Lower lobe of right lung (tissue), 2 donors: ENCODE measurements around the gene IWS1. TPM values are rescaled to one million over a fixed set of nuclear protein-coding genes. Genes with fewer than 3 reads are reported as not detected.

ENCODE experiments used
- ATAC-seq, 2 donors: fragments of 200-7000 bp; cut with Tn5 transposase; one replicate each; pipeline ENCODE4 v1.9.1; 2020 to 2022; ENCODE audit warnings: mild to moderate bottlenecking in 2 of 2, moderate library complexity in 2 of 2
- DNase-seq: peaks from one replicate; pipeline ENCODE4 v3.0.0-alpha.2; 2020
- H3K27ac ChIP-seq: fragments of 200-600 bp; one replicate; pipeline ENCODE4 v1.8.0; 2022
- H3K27me3 ChIP-seq: fragments of 200-600 bp; one replicate; pipeline ENCODE4 v1.8.0; 2022; ENCODE audit warnings: low read depth
- H3K36me3 ChIP-seq: fragments of 200-600 bp; one replicate; pipeline ENCODE4 v1.8.0; 2022; ENCODE audit warnings: mild to moderate bottlenecking
- H3K4me1 ChIP-seq: fragments of 200-600 bp; one replicate; pipeline ENCODE4 v1.8.0; 2022
- H3K4me3 ChIP-seq: fragments of 200-600 bp; one replicate; pipeline ENCODE4 v1.8.0; 2022; ENCODE audit warnings: mild to moderate bottlenecking
- H3K9me3 ChIP-seq: fragments of 200-600 bp; one replicate; pipeline ENCODE4 v1.8.0; 2022
- intact Hi-C: fragments of 100-400 bp; cut with DNase I; formaldehyde crosslinking; loops from one replicate; pipeline ENCODE4 v1.11.0; 2022
- total RNA-seq: library from RNA; stranded (reverse); fragmentation: NEBNext Ultra II Directional; extraction: Animal tissue kit (Norgen Biotek cat#: 25700); gene quantifications from one replicate; pipeline ENCODE4 v1.2.1, GENCODE V29; 2021
- TF ChIP-seq, protein P1 (sequence below): fragments of 200-600 bp; IDR thresholded peaks from one replicate; pipeline ENCODE4 v1.8.0; 2022; ENCODE audit warnings: antibody characterized with exemption, mild to moderate bottlenecking
- donor health status: DM: no; HTN: yes; CAD: no; lungs with severe emphysema.

IWS1 gene
- total RNA-seq, 1 donor from 2014 or later: 36.7 TPM

DNA sequence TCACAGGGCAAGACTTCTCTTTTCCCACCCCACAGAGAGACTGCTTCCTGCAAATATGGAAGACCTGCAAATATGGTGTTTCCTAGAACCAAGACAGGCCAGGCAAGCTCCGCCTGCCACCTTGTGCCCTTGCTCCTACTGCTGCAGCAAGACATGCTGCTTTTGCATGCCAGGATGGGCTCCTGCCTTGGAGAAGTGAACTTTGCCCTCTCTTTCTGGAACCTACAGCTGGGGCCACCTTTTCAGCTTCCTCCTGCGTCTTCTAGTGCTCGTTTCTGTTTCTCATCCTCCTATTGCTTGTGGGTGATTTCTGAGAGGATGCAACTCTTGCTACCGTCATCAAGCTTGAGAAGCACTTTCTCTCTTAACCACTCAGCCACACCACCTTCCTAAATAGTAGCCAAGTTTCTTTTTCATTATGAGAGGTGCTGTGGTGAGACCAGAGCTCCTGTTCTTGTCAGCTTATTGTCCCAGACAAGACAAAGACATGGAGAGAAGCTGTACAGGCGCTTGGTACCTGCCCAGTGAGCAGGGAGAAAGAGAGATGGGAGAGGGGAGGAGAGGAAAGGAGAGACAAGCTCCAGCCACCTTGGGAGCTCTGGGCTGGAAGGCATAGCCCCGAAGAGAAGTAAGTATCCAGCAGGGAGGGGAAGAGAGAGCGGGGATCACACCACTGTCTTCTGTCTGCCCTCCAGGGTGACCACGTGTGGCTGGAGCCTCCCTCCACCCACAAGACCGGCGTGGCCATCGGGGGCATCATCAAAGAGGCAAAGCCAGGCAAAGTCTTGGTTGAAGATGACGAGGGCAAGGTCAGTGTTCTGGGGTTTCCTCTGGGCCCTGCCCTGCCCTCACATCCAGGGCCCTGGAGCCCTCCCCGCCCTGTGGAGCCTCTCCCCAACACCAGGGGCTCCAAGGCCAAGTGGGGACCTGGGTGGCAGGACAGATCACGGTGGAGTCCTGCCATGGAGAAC is 37.5 kb upstream of the IWS1 start:
- intact Hi-C loops: no loop called here
- DNase-seq (no peak), ATAC-seq (peak; percentile 33)
- Histone ChIP-seq H3K9me3 (no peaks in the 10 kb centered on the region), H3K36me3 (no peaks in the 10 kb centered on the region), H3K4me1 (no peaks in the 10 kb centered on the region), H3K27me3 (no peaks in the 10 kb centered on the region), H3K4me3 (no peak overlapping the region), H3K27ac (no peak overlapping the region)
- TF ChIP-seq, protein P1, sequence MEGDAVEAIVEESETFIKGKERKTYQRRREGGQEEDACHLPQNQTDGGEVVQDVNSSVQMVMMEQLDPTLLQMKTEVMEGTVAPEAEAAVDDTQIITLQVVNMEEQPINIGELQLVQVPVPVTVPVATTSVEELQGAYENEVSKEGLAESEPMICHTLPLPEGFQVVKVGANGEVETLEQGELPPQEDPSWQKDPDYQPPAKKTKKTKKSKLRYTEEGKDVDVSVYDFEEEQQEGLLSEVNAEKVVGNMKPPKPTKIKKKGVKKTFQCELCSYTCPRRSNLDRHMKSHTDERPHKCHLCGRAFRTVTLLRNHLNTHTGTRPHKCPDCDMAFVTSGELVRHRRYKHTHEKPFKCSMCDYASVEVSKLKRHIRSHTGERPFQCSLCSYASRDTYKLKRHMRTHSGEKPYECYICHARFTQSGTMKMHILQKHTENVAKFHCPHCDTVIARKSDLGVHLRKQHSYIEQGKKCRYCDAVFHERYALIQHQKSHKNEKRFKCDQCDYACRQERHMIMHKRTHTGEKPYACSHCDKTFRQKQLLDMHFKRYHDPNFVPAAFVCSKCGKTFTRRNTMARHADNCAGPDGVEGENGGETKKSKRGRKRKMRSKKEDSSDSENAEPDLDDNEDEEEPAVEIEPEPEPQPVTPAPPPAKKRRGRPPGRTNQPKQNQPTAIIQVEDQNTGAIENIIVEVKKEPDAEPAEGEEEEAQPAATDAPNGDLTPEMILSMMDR: no peak

DNA sequence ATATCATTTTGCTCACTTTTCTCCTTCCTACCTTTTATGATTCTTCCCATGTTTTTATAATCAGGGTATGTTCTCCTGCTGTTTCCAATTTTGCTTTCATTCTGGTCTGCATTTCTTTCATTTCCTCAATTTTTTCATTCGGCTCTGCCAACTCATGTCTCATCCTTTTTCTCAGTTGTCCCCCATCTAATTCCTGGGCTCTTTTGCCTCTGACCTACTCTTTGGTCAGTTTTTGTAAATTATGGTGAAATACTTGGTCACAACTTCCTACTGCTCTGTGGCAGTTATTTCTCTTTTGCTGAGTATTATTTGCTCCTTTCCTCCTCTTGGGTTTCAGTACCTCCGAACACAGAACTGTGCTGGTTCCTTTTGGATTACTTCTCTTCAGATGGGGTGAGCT is 36.6 kb upstream of the IWS1 start:
- TF ChIP-seq, protein P1: no peak
- Histone ChIP-seq H3K4me3 (no peak overlapping the region), H3K4me1 (no peaks in the 10 kb centered on the region), H3K9me3 (no peaks in the 10 kb centered on the region), H3K27me3 (no peaks in the 10 kb centered on the region), H3K36me3 (no peaks in the 10 kb centered on the region), H3K27ac (no peak overlapping the region)
- ATAC-seq: peak; percentile 24 to 44
- DNase-seq: no peak
- intact Hi-C loops: no loop called here

DNA sequence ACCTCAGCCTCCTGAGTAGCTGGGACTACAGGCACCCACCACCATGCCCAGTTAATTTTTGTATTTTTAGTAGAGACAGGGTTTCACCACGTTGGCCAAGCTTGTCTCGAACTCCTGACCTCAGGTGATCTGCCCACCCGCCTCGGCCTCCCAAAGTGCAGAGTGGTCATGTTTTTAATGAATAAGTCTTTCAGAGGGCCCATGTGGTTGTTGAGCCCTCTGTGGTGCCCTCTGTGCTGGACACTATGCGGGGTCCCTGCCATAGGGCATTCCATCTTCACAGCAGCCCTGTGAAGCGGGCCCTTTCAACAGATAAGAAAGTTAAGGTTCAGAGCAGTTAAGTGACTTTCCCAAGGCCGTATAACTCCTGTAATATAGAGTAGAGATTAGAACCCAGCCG is 35.1 kb upstream of the IWS1 start:
- no peaks in the 10 kb centered on the region for H3K4me1 ChIP-seq

DNA sequence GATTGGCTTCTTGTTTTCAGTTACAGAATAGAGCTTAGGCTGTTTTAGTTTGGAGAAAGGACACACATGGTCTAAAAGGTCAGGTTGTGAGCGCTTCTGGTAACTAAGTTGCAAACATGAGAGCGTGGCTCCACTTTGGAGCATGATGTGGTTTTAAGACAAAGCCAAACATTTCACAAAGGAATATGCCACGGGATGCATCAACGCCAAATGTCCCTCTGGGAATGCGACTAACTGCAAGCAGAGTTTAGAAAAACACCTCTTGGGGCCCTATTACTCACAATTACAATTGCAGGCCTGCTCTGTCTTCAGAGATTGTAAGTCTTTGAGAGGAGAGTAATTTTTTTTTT is 34.6 kb upstream of the IWS1 start:
- TF ChIP-seq, protein P1: no peak
- Histone ChIP-seq H3K27ac (no peak overlapping the region), H3K4me3 (no peak overlapping the region), H3K27me3 (no peaks in the 10 kb centered on the region), H3K4me1 (no peaks in the 10 kb centered on the region), H3K9me3 (no peaks in the 10 kb centered on the region), H3K36me3 (no peaks in the 10 kb centered on the region)
- ATAC-seq (no peak), DNase-seq (no peak)
- intact Hi-C loops: no loop called here

More for the DNA sequence above, 35.1 kb upstream of the IWS1 start:
- no peak overlapping the region for H3K27ac ChIP-seq
- ATAC-seq (no peak), DNase-seq (no peak)
- H3K27me3 ChIP-seq: no peaks in the 10 kb centered on the region
- no peak overlapping the region for H3K4me3 ChIP-seq
- no peaks in the 10 kb centered on the region for H3K9me3 ChIP-seq
- no peaks in the 10 kb centered on the region for H3K36me3 ChIP-seq
- intact Hi-C loops: no loop called here
- TF ChIP-seq, protein P1: no peak

DNA sequence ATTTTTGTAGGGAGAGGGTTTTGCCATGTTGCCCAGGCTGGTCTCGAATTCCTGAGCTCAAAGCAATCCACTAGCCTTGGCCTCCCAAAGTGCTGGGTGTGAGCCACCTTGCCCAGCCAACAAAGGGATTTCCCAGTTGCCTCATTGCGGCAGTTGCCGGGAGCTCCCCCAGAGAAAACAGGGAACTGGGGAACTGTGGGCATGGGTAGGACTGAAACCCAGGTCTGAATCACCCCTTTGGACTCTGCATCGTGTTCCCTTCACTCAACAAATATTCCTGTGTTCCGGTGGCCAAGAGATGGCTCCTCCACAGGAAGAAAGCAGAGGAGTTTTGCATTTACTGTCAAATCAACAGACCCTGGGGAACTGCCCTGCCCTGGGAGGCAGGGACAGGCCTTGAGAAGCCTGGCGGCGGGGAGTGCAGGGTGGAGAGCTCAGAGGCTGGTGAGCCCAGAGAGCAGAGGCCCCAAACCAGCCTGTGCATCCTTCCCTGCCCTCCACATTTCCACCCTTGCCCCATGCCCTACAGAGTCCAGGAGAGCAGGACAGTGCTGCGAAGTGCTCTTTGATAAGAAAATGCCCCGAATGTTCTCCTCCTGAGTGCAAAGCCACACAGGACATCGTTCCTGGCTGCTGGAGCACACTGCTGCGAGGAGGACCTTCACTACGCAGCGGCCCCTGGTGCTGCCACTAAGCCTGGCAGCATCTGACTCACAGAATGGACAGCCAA is 34.1 kb upstream of the IWS1 start:
- no peak overlapping the region for H3K4me3 ChIP-seq
- ATAC-seq: peak in 1 of 2 donors; percentile 14
- H3K27ac ChIP-seq: no peak overlapping the region
- DNase-seq: no peak
- intact Hi-C loops: no loop called here
- TF ChIP-seq, protein P1: no peak
- no peaks in the 10 kb centered on the region for H3K36me3 ChIP-seq
- H3K27me3 ChIP-seq: no peaks in the 10 kb centered on the region
- no peaks in the 10 kb centered on the region for H3K9me3 ChIP-seq
- H3K4me1 ChIP-seq: no peaks in the 10 kb centered on the region
